ENCODE results near the gene AIFM1.

DNA sequence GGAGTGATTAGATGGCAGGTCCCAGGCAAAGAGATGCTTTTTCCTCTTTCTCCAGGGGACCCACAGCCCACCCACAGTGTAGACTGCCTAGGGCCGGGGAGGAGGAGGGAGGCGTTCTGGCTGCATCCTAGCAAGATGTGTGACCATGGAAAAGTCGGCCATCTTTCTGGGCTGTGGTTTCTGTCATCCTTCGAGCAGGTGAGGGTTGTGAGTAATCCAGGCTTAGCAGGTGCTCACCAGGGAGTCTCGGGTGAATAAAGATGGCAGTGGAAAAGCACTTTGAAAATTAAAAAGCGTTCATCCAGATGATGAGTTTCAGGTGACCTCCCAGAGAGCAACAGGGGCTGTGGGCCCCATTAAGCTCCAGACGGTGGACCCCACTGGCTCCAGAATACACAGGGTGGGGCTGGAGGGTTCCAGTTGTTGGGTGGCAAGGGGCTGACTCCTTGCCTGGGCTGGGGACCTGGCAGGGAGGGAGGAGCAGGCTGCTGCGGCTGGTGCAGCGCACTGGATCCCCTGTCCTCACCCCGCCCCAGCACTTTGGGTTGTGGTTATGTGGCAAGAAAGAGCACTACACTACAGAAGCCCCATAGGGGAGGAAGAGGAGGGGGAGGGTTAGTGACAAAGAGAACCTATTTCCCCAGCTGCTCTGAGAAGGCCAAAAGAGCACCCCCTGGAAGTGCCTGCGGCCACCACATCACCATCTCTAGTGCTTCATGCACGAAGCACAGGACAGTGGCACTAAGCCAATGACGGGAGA is 79.0 kb downstream of the AIFM1 start:
- TF ChIP-seq POLR2A (IDR thresholded peaks at IDR 0.05; ENCODE audit: low read length), result no peak
- no peak for TF ChIP-seq GATA1 (IDR thresholded peaks at IDR 0.05; ENCODE audit: low read depth, low read length)

All from erythroblast (primary cell).